B cell (primary cell): ENCODE data around the gene ARL6IP5.

Experiments used
- CTCF ChIP-seq: fragments of 200-600 bp; IDR thresholded peaks from one replicate; pipeline ENCODE4 v1.8.0; 2022; ENCODE audit warnings: antibody characterized with exemption, mild to moderate bottlenecking
- EZH2 ChIP-seq: IDR thresholded peaks from 2 replicates; pipeline ENCODE4 v1.6.1; 2012; ENCODE audit warnings: borderline replicate concordance, low read depth, mild to moderate bottlenecking, moderate library complexity, low read length; ENCODE audit not compliant: insufficient read depth, poor library complexity, severe bottlenecking

- TF ChIP-seq CTCF: no peak
- TF ChIP-seq EZH2: no peak
Observed at GRCh38 chr3:69110941-69111546, 26.3 kb downstream of the ARL6IP5 start.
